Activated naive CD4-positive, alpha-beta T cell treated with anti-CD3 and anti-CD28 coated beads, Interleukin-2, amount 50 U/mL, for 72 hours (primary cell): ENCODE data around the gene ZSCAN9. TPM values are rescaled to one million over a fixed set of nuclear protein-coding genes. Genes with fewer than 3 reads are reported as not detected.

Source experiments
- ATAC-seq, 2 donors: fragments of 150-1000 bp; cut with Tn5 transposase; 2 replicates each; pipeline ENCODE4 v1.10.0; 2021; ENCODE audit warnings: mild to moderate bottlenecking in 2 of 2, moderate library complexity in 2 of 2
- DNase-seq, 2 donors: peaks; one replicate each; pipeline ENCODE4 v3.0.0; 2021 to 2022; ENCODE audit warnings: low spot score in 2 of 2
- H3K27ac Mint-ChIP-seq, 2 donors: one replicate each; pipeline ENCODE4 v1.8.0; 2022; ENCODE audit warnings: mild to moderate bottlenecking in 2 of 2, mixed read lengths in 2 of 2
- H3K36me3 Mint-ChIP-seq, 2 donors: one replicate each; pipeline ENCODE4 v1.8.0; 2022; ENCODE audit warnings: mixed read lengths in 2 of 2
- H3K9me3 Mint-ChIP-seq, 2 donors: one replicate each; pipeline ENCODE4 v1.8.0; 2022; ENCODE audit warnings: mixed read lengths in 2 of 2
- total RNA-seq, 2 donors: library from RNA; stranded (reverse); gene quantifications; one replicate each; pipeline ENCODE4 v1.2.3, GENCODE V29; 2022

The ZSCAN9 gene
- total RNA-seq, 2 donors from 2014 or later: 1.6 to 2.6 TPM

- peak; percentile 86 to 93 for ATAC-seq
- no peaks in the 10 kb centered on the region for H3K9me3 Mint-ChIP-seq
- peak in 1 of 2 donors; percentile 67 for DNase-seq
- peaks cover 36 to 37% of the 10 kb centered on the region in 2 donors for H3K36me3 Mint-ChIP-seq
- no peak within 1 kb of the TSS for H3K27ac Mint-ChIP-seq
These were observed 56.4 kb downstream of the ZSCAN9 start, which contains the start of gene PGBD1 for GRCh38 chr6:28281288-28282064. TSS of gene PGBD1 (plus strand) at chr6:28281572. CDS start at chr6:28283814, 2,242 bp downstream.

GRCh38 chr6:28282926-28283325, 57.9 kb downstream of the ZSCAN9 start:
- peaks cover 29 to 32% of the 10 kb centered on the region in 2 donors for H3K36me3 Mint-ChIP-seq
- H3K27ac Mint-ChIP-seq: no peak overlapping the region
- H3K9me3 Mint-ChIP-seq: no peaks in the 10 kb centered on the region
- no peak for DNase-seq
- ATAC-seq: no peak

Other genes with a start within 250 kb of the ZSCAN9 start
- gene ZNF165, start 144.7 kb upstream of the ZSCAN9 start, total RNA-seq: 10 to 100 TPM in 1 of 2 donors, 1 to 10 TPM in 1; 2.1 to 35.7 TPM
- 1 to 10 TPM; 3.3 to 3.5 TPM for gene ZSCAN16, start 100.7 kb upstream of the ZSCAN9 start, total RNA-seq
- 10 to 100 TPM; 21.7 to 26.0 TPM for gene ZKSCAN8, start 83.4 kb upstream of the ZSCAN9 start, total RNA-seq
- 1 to 10 TPM; 2.4 to 5.1 TPM for gene ZKSCAN4, start 27.0 kb downstream of the ZSCAN9 start, total RNA-seq
- not detected for gene NKAPL, start 34.0 kb downstream of the ZSCAN9 start, total RNA-seq
- gene ZSCAN26, start 41.9 kb downstream of the ZSCAN9 start, total RNA-seq: 1 to 10 TPM; 2.1 to 3.9 TPM
- gene PGBD1, start 56.3 kb downstream of the ZSCAN9 start, total RNA-seq: 1 to 10 TPM in 1 of 2 donors, under 1 TPM in 1; 0.39 to 2.3 TPM
- gene ZSCAN31, start 110.9 kb downstream of the ZSCAN9 start, total RNA-seq: 1 to 10 TPM in 1 of 2 donors, under 1 TPM in 1; 0.70 to 1.7 TPM
- gene ZKSCAN3, start 124.7 kb downstream of the ZSCAN9 start, total RNA-seq: 1 to 10 TPM; 3.0 to 4.8 TPM
- 1 to 10 TPM; 4.8 to 6.0 TPM for gene ZSCAN12, start 174.5 kb downstream of the ZSCAN9 start, total RNA-seq
- 1 to 10 TPM; 1.3 to 2.4 TPM for gene ZSCAN23, start 218.2 kb downstream of the ZSCAN9 start, total RNA-seq